Measurements from ENCODE around the gene ANKS4B.
"Not testable (repeated sequence)": the region's sequence is repeated elsewhere in the genome, so short reads cannot be mapped to it uniquely, and the experiment has no call there.

The ANKS4B gene

GRCh38 chr16:21264571-21265036, 31.1 kb downstream of the ANKS4B start:
- DNase-seq = no peak

GRCh38 chr16:21265104-21265837, 31.8 kb downstream of the ANKS4B start:
- DNase-seq = no peak

- no peak for DNase-seq
Observed at GRCh38 chr16:21267298-21267697, 33.8 kb downstream of the ANKS4B start.

- no peak for DNase-seq
Observed at GRCh38 chr16:21268236-21268635, 34.7 kb downstream of the ANKS4B start.

GRCh38 chr16:21272253-21272652, 38.8 kb downstream of the ANKS4B start:
- DNase-seq = no peak

GRCh38 chr16:21272763-21273162, 39.3 kb downstream of the ANKS4B start:
- not testable (repeated sequence) for DNase-seq

GRCh38 chr16:21274172-21274726, 40.8 kb downstream of the ANKS4B start:
- no peak for DNase-seq

GRCh38 chr16:21275529-21275928, 42.0 kb downstream of the ANKS4B start:
- no peak for DNase-seq

- DNase-seq = no peak
Observed at GRCh38 chr16:21276090-21276489, 42.6 kb downstream of the ANKS4B start.

GRCh38 chr16:21277045-21277926, 43.8 kb downstream of the ANKS4B start:
- DNase-seq = no peak

- DNase-seq = peak; percentile 71
Observed at GRCh38 chr16:21277927-21278706, 44.6 kb downstream of the ANKS4B start, which contains the start of gene CRYM. Gene CRYM (minus strand): TSS chr16:21278290. CDS start chr16:21278251, 39 bp downstream.

- no peak for DNase-seq
Observed at GRCh38 chr16:21279501-21279900, 46.0 kb downstream of the ANKS4B start.

GRCh38 chr16:21281698-21282389, 48.3 kb downstream of the ANKS4B start:
- no peak for DNase-seq

- DNase-seq = peak; percentile 31
Observed at GRCh38 chr16:21283521-21284289, 50.2 kb downstream of the ANKS4B start.

GRCh38 chr16:21284414-21284813, 50.9 kb downstream of the ANKS4B start:
- DNase-seq = no peak

GRCh38 chr16:21285314-21285713, 51.8 kb downstream of the ANKS4B start:
- DNase-seq = no peak

GRCh38 chr16:21289789-21290188, 56.3 kb downstream of the ANKS4B start:
- DNase-seq = not testable (repeated sequence)

- DNase-seq = peak; percentile 71
Observed at GRCh38 chr16:21300309-21301167, 67.0 kb downstream of the ANKS4B start.

- DNase-seq = peak; percentile 61
Observed at GRCh38 chr16:21301168-21301894, 67.8 kb downstream of the ANKS4B start.

All from stimulated activated CD8-positive, alpha-beta memory T cell treated with anti-CD3 and anti-CD28 coated beads, Interleukin-4, amount 100 ng/mL, for 48 hours (primary cell).